AG04449 (cell line): ENCODE measurements around the gene GLOD5.

Experiments
- CTCF ChIA-PET: fragments of 350-600 bp; formaldehyde crosslinking; extraction: SDS; loops from one replicate; lab custom pipeline; 2021; ENCODE audit warnings: antibody characterized with exemption; lab: Yijun Ruan, JAX
- POLR2A ChIA-PET: fragments of 400-600, 350-600 bp; formaldehyde crosslinking; extraction: SDS; loops from one replicate; lab custom pipeline; 2020; ENCODE audit warnings: antibody characterized with exemption, inconsistent platforms; lab: Yijun Ruan, JAX
- DNase-seq: peaks from one replicate; pipeline ENCODE4 v3.0.0-alpha.2; 2010; ENCODE audit warnings: low read depth, low spot score
- H3K4me3 ChIP-seq: 2 replicates; pipeline ENCODE4 v1.5.1; 2011; ENCODE audit warnings: low read depth, mild to moderate bottlenecking, control low read depth, low read length
- CTCF ChIP-seq: IDR thresholded peaks from one replicate; pipeline ENCODE4 v1.5.1; 2011; ENCODE audit warnings: mild to moderate bottlenecking, moderate library complexity, low read length, control low read depth, inconsistent platforms; ENCODE audit not compliant: insufficient read depth; ENCODE audit errors: missing control alignments

GLOD5 gene

GRCh38 chrX:48770296-48770695 lies 8.7 kb downstream of the GLOD5 start:
- POLR2A ChIA-PET, result no interaction called here
- no peak overlapping the region for H3K4me3 ChIP-seq
- CTCF ChIA-PET, result no interaction called here
- TF ChIP-seq CTCF, result no peak
- no peak for DNase-seq

GRCh38 chrX:48772602-48773001 lies 11.1 kb downstream of the GLOD5 start:
- DNase-seq, result no peak
- TF ChIP-seq CTCF, result no peak
- CTCF ChIA-PET, result no interaction called here
- POLR2A ChIA-PET, result no interaction called here
- H3K4me3 ChIP-seq, result no peak overlapping the region

- no peak for DNase-seq
- TF ChIP-seq CTCF, result no peak
- no peak overlapping the region for H3K4me3 ChIP-seq
- POLR2A ChIA-PET, result no interaction called here
- CTCF ChIA-PET, result no interaction called here
Observed at GRCh38 chrX:48776818-48777439, 15.4 kb downstream of the GLOD5 start.

- ChIA-PET POLR2A (no interaction called here), CTCF (no interaction called here)
- H3K4me3 ChIP-seq, result no peak overlapping the region
- no peak for DNase-seq
- TF ChIP-seq CTCF, result no peak
Observed at GRCh38 chrX:48779399-48779798, 17.9 kb downstream of the GLOD5 start.

- POLR2A ChIA-PET, result no interaction called here
- CTCF ChIA-PET, result no interaction called here
Observed at GRCh38 chrX:48781705-48782104, 20.2 kb downstream of the GLOD5 start.

GRCh38 chrX:48782216-48782615 lies 20.7 kb downstream of the GLOD5 start:
- POLR2A ChIA-PET, result no interaction called here
- CTCF ChIA-PET, result no interaction called here
- no peak for DNase-seq

More at GRCh38 chrX:48781705-48782104, 20.2 kb downstream of the GLOD5 start:
- no peak for DNase-seq
- TF ChIP-seq CTCF, result no peak
- H3K4me3 ChIP-seq, result no peak overlapping the region

More at GRCh38 chrX:48782216-48782615, 20.7 kb downstream of the GLOD5 start:
- no peak overlapping the region for H3K4me3 ChIP-seq
- no peak for TF ChIP-seq CTCF
